Uterus (tissue), 2 donors: ENCODE data around the gene ERI3.

ENCODE experiments used
- CTCF ChIP-seq, 4 experiments: fragments of 200-600 bp in 2 of 4; fragments of 450-650 bp in 2 of 4; sonication (generic) in 2 of 4; IDR thresholded peaks; one replicate each; pipeline ENCODE4 v1.5.1; 2016 to 2019; ENCODE audit warnings: antibody characterized with exemption in 4 of 4, mild to moderate bottlenecking in 2 of 4, moderate library complexity in 1 of 4
- POLR2A ChIP-seq, 2 donors: fragments of 450-650 bp; IDR thresholded peaks; one replicate each; pipeline ENCODE4 v1.6.1; 2016; ENCODE audit warnings: antibody characterized with exemption in 2 of 2, mild to moderate bottlenecking in 1 of 2, moderate library complexity in 1 of 2

DNA sequence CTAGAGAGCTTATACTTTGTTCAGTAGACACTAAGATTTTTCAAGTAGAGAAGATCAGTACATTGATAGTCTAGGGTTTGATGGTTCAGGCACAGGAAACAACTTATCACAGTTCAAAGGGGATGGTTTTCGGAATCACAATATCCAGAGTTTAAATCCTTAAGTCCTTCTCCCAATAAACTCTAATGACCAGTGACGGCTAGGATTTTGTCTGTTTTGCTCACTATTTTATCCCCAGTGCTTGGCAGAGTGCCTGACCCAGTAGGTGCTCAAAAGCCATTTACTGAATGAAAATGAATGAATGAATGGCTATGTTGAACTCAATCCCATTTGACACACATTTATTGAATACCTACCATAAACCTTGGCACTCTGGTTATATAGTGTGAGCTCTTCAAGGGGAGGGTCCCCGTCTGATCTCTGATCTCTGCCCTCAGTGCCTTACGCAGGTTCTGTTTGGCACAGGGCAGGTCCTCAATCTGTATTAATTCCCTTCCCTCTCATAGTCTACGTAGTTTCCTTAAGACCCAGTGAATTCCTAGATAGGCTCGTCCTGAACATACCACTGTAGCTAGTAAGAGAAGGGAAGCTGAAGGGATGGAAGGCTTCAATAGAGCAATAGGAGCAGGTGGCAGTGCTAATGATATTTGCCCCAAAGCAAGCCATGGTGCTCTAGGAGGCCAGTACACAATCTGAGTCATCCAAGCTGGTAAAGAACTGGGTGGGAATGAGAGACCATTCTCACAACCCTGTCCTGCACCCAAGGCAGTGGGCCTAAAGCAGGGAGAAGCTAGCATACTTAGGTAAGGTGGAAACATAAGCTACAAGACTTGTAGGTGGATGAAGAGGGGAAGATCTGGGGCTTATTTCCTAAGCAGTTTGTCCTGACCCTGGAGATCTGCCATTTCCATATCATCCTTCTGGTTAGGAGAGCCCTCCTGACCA lies 88.4 kb downstream of the ERI3 start:
- no peak for TF ChIP-seq CTCF (IDR thresholded peaks at IDR 0.05)
- no peak for TF ChIP-seq POLR2A (IDR thresholded peaks at IDR 0.05)
